Loucy (cell line): Measurements from ENCODE around the gene ATP8A2.

Experiments
- H2AFZ ChIP-seq: fragments of 200-600 bp; sonication (generic); 2 replicates; pipeline ENCODE4 v1.6.0; 2016; ENCODE audit warnings: antibody characterized with exemption, mild to moderate bottlenecking, low read length, moderate library complexity
- H3F3A ChIP-seq: fragments of 200-600 bp; 2 replicates; pipeline ENCODE4 v1.6.0; 2016; ENCODE audit warnings: antibody characterized with exemption, low read depth, mild to moderate bottlenecking
- H3K27me3 ChIP-seq: fragments of 200-600 bp; sonication (generic); 2 replicates; pipeline ENCODE4 v1.6.1; 2014; ENCODE audit warnings: low read length, mild to moderate bottlenecking; ENCODE audit not compliant: insufficient read depth, poor library complexity, severe bottlenecking
- H3K36me3 ChIP-seq: fragments of 200-600 bp; sonication (generic); 2 replicates; pipeline ENCODE4 v1.6.1; 2016; ENCODE audit warnings: low read length; ENCODE audit not compliant: insufficient read depth
- H3K4me1 ChIP-seq: fragments of 200-600 bp; sonication (generic); 2 replicates; pipeline ENCODE4 v1.5.1; 2014; ENCODE audit warnings: low read length, mild to moderate bottlenecking; ENCODE audit not compliant: insufficient read depth, poor library complexity, severe bottlenecking
- H3K4me2 ChIP-seq: fragments of 200-600 bp; sonication (generic); 2 replicates; pipeline ENCODE4 v1.6.0; 2014; ENCODE audit warnings: antibody characterized with exemption, low read length, low read depth, mild to moderate bottlenecking; ENCODE audit not compliant: poor library complexity, severe bottlenecking
- H3K4me3 ChIP-seq: fragments of 200-600 bp; sonication (generic); 2 replicates; pipeline ENCODE4 v1.5.1; 2014; ENCODE audit warnings: low read length, mild to moderate bottlenecking, mixed read lengths; ENCODE audit not compliant: poor library complexity, severe bottlenecking
- H3K79me2 ChIP-seq: fragments of 200-600 bp; sonication (generic); 2 replicates; pipeline ENCODE4 v1.6.1; 2014; ENCODE audit warnings: low read length; ENCODE audit not compliant: insufficient read depth
- H3K9ac ChIP-seq: fragments of 200-600 bp; sonication (generic); 2 replicates; pipeline ENCODE4 v1.6.0; 2014; ENCODE audit warnings: mild to moderate bottlenecking, low read depth, low read length, moderate library complexity; ENCODE audit not compliant: poor library complexity, severe bottlenecking
- H3K9me2 ChIP-seq: fragments of 200-600 bp; sonication (generic); replicated peaks from 2 replicates; pipeline ENCODE4 v1.6.1; 2016; ENCODE audit warnings: low read depth, low read length, mixed read lengths
- H3K9me3 ChIP-seq: fragments of 200-600 bp; sonication (generic); 2 replicates; pipeline ENCODE4 v1.6.1; 2014; ENCODE audit warnings: mild to moderate bottlenecking, antibody characterized with exemption, low read length, low read depth; ENCODE audit not compliant: insufficient read depth
- H4K20me1 ChIP-seq: fragments of 200-600 bp; sonication (generic); 2 replicates; pipeline ENCODE4 v1.6.0; 2014; ENCODE audit warnings: antibody characterized with exemption, low read length, mild to moderate bottlenecking; ENCODE audit not compliant: insufficient read depth, poor library complexity, severe bottlenecking
- CTCF ChIP-seq: fragments of 200-600 bp; sonication (generic); conservative IDR thresholded peaks from 2 replicates; pipeline ENCODE4 v1.5.1; 2014; ENCODE audit warnings: mild to moderate bottlenecking, antibody characterized with exemption, low read length
- EZH2phosphoT487 ChIP-seq: fragments of 200-600 bp; IDR thresholded peaks from 2 replicates; pipeline ENCODE4 v1.6.1; 2018; ENCODE audit warnings: antibody characterized with exemption, mild to moderate bottlenecking, moderate library complexity, borderline replicate concordance

The ATP8A2 gene

GRCh38 chr13:25649001-25649633 lies 277.3 kb downstream of the ATP8A2 start:
- H3K9ac ChIP-seq = no peak overlapping the region
- H3K4me1 ChIP-seq = peaks cover 3% of the 10 kb centered on the region
- H3K4me3 ChIP-seq = no peak overlapping the region
- H3K9me3 ChIP-seq = peaks cover 4% of the 10 kb centered on the region; the same call in 1 of the 2 replicates
- H3K36me3 ChIP-seq = no peaks in the 10 kb centered on the region
- H3K4me2 ChIP-seq = no peak overlapping the region
- H2AFZ ChIP-seq = no peak overlapping the region
- no peak for TF ChIP-seq CTCF
- TF ChIP-seq EZH2phosphoT487 = no peak
- no peaks in the 10 kb centered on the region for H3K9me2 ChIP-seq
- H3K79me2 ChIP-seq = no peaks in the 10 kb centered on the region
- no peaks in the 10 kb centered on the region for H3F3A ChIP-seq
- H4K20me1 ChIP-seq = no peaks in the 10 kb centered on the region
- H3K27me3 ChIP-seq = no peaks in the 10 kb centered on the region

GRCh38 chr13:25652764-25653163 lies 281.0 kb downstream of the ATP8A2 start:
- Histone ChIP-seq H3K9me3 (no peaks in the 10 kb centered on the region; the same call in 1 of the 2 replicates), H3K9me2 (no peaks in the 10 kb centered on the region), H3K9ac (no peak overlapping the region), H3K27me3 (no peaks in the 10 kb centered on the region), H4K20me1 (no peaks in the 10 kb centered on the region), H3K4me1 (peaks cover 3% of the 10 kb centered on the region), H3K4me2 (no peak overlapping the region), H3K36me3 (no peaks in the 10 kb centered on the region), H3K4me3 (no peak overlapping the region), H2AFZ (no peak overlapping the region), H3K79me2 (no peaks in the 10 kb centered on the region), H3F3A (no peaks in the 10 kb centered on the region)
- TF ChIP-seq CTCF = no peak
- no peak for TF ChIP-seq EZH2phosphoT487

- Histone ChIP-seq H3K9me3 (no peaks in the 10 kb centered on the region), H4K20me1 (no peaks in the 10 kb centered on the region), H3K36me3 (no peaks in the 10 kb centered on the region), H3K9ac (no peak overlapping the region), H3K4me2 (no peak overlapping the region), H3K79me2 (no peaks in the 10 kb centered on the region), H3K4me3 (no peak overlapping the region), H3K27me3 (no peaks in the 10 kb centered on the region), H3K9me2 (no peaks in the 10 kb centered on the region), H3F3A (no peaks in the 10 kb centered on the region), H2AFZ (no peak overlapping the region), H3K4me1 (peaks cover 3% of the 10 kb centered on the region)
- no peak for TF ChIP-seq CTCF
- TF ChIP-seq EZH2phosphoT487 = no peak
These were observed 282.5 kb downstream of the ATP8A2 start for GRCh38 chr13:25654322-25654721.
